Activated CD4-positive, alpha-beta T cell treated with anti-CD3 and anti-CD28 coated beads, Interleukin-2, amount 50 U/mL, for 16 hours (primary cell): ENCODE results near the gene TRABD2B.

Experiments
- DNase-seq: peaks from one replicate; pipeline ENCODE4 v3.0.0-alpha.2; 2020

The TRABD2B gene

DNA sequence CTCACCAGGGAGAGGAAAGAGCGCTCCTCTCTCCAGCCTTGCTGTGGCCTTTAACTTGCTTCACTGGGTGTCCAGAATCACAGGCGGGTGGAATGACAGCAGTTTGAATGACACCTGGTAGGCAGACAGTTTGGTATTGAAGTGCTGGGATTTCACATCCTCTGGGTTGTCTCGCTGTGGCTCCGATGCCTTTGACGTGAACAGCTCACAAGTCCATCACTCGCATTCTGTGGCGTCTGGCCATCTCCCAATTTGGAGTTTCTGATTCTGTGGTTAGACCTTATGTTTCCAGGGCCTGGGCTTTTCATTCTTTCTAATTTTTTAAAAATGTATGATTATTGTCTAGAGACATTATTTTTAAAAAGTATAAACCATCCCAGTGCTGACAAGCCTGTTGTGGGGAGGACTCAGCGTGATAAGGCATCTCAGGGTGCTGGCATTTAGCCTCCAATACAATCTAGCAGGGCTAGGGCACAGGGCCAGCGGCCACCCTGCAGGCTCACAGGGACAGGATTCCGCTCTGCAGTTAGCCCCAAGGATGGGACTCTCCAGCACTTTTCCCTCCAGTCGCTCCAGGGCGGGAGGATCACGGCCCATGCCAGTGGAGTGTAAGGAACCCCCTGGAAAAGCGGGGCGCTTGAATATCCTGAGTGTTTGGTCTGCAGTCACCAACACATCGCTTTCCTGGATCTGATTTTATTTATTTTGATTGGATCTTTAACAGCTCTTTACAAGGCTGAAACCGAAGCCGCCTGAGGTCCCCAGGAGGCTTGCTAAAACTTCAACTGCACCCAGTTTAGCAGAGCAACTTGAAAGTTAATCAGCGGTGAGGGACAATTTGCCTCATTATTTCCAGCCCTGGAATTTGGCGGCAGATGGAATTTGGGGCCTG lies 178.3 kb downstream of the TRABD2B start:
- DNase-seq = no peak

- DNase-seq = no peak
Measured at GRCh38 chr1:47817861-47818260, 179.3 kb downstream of the TRABD2B start.

- DNase-seq = no peak
Measured at GRCh38 chr1:47816325-47817071, 180.7 kb downstream of the TRABD2B start.

DNA sequence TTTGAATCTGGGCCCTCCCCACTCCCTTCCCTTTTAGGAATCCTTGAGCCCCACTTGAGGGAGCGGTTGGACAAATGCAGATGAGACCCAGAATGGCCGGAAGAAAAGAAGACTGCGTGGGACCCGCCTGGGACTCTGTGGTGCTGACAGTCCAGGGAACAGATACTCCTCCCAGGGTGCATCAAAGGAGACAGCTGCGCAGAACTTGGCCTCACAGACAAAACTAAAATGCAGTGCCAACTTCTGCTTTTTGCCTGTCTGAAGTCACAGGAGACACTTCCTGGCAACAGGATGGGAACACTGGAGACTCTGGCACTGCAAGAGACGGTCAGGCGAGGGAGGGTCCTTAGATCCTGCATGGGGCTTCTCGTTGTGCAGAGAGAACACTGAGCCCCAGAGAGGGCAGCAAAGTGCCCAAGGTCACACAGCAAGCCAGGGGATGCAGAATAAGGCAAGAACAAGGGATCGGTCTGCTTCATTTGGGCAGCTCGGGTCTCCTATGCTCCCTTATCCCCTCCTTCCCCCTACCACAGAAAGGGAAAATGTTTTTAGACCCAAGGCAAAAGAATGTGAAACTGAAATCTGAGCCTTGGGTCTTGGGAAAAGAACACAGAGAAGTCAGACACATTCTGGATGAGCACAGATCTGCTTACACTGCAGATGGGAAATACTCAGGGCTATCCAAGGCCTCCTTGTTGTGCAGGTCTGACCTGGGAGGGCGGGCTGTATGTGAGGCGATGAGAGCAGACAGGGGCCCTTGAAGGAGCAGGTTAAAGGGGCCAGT lies 182.4 kb downstream of the TRABD2B start:
- no peak for DNase-seq

DNA sequence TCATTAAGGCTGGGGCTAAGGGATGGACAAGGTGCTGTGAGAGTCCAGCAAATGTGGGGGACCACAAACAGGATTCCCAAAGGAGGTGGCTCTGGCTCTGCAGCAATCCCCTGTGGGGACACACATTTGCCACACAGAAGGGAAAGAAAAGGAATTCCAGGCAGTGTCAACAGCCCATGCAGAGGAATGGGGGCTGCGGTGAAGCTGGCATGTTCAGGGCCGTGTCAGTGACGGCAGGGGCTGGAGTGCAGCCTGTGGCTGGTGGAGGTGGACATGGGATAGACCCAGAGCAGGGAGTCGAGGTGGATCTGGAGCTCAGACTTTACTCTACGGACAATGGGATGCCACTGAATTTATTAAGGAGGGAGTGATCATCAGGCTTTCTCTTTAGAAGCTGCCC lies 183.2 kb downstream of the TRABD2B start:
- DNase-seq = no peak

GRCh38 chr1:47812904-47813514 lies 184.2 kb downstream of the TRABD2B start:
- no peak for DNase-seq

DNA sequence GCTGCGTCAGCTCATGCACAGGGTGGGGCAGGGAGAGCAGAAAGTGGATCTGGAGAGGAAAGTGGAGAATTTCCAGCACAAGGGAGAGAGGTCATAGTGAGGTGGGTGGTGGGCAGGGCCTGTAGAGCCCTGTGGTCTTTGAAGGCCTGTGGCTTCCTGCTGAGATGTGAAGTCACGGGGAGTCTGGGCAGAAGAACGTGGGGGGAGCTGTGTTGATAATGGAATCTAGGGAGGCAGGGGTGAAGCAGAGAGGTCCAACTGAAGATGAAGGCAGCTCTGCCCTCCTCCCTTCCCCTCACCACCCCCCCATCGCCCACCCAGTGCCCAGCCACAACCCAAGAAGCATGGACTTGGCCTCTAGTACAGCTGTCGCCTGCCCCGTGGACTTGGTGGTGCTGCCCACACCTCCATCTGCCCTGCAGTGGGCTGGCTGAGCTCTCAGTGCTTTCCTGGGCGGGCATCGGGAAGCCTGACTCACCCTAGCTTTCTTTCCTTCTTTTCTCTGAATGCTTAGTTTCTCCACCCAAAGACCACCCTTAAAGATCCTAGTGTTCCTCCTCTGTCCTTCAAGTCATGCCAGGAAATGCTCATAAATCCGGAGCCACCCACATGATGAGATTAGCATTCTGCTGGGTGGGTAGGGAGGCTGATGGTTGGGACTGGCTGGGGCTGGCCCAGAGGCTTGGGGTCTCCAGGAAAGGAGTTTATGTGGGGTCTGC lies 186.1 kb downstream of the TRABD2B start:
- no peak for DNase-seq

DNA sequence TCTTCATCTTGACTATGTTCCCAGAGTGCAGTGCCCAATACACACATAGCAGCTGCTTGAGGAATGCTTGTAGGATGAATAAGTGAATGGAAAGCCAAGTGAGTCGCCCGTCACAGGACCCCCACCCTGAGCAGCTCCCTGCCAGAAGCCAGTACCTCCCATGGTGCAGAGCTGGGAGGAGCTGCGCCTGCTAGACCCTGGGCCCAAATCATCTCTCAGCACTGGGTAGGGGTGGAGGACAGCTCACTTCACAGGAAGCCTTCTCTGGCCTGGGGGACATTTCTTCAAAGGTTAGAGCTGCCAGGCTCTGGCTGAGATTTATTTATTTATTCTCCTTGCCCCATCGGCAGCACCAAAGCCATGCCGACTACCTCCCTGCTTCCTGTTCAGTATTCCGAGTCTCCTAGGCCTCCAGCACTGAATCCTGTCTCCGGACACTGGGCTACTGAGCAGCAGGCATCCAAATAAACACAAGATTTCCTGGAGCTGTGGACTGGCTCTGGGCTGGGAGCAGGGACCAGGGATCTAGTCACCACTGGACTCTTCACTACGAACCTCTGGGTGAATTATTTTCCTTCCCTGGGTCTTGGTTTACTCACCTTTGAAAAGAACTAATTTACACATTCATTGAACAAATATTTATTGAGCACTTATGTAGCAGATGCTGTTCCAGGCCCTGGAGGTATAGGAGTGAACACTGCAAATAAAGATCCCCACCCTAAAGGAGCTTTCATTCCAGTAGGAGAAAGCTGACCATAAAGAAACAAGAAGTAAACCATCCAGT lies 187.7 kb downstream of the TRABD2B start:
- no peak for DNase-seq

DNA sequence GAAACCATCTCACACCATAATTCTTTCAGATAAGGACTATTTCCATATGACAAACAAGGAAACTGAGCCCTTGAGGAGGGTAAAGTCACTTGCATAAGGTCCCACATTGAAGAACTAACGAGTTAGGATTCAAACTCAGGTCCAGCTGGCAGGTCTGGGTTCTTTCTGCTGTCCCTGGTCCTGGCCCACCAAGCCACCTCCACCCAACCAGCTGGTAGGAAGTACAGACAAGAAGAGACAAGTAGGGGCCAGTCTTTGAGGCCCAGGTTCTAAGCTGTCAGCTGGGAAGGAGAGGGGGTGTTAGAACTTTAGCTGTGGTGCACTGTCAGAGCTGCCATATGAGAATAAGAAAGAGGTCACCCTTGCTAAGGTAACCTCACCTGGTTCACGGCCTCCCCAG lies 188.6 kb downstream of the TRABD2B start:
- no peak for DNase-seq

DNA sequence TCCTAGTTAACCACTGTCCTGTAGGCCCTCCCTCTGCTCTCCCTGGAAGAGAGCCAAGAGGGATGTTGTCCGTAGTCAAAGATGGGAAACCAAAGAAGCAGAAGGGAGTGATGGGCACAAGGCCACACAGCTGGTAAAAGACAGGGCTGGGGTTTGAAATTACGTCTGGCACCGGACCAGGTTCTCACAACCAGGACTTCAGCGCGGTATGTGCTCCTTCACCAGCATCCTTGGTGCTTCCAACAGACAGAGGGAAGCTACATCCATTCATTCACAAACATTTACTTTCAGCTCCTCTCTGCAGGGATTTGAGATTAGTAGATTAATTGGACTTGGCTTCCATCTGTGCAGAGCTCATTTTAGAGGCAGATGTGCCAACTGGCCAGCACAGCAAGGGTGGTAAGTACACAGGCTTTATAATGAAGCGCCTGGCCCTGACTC lies 191.2 kb downstream of the TRABD2B start:
- DNase-seq = no peak

GRCh38 chr1:47805018-47805417 lies 192.2 kb downstream of the TRABD2B start:
- no peak for DNase-seq

GRCh38 chr1:47803815-47804501 lies 193.2 kb downstream of the TRABD2B start:
- DNase-seq = no peak

- no peak for DNase-seq
Measured at GRCh38 chr1:47797575-47797974, 199.6 kb downstream of the TRABD2B start.

DNA sequence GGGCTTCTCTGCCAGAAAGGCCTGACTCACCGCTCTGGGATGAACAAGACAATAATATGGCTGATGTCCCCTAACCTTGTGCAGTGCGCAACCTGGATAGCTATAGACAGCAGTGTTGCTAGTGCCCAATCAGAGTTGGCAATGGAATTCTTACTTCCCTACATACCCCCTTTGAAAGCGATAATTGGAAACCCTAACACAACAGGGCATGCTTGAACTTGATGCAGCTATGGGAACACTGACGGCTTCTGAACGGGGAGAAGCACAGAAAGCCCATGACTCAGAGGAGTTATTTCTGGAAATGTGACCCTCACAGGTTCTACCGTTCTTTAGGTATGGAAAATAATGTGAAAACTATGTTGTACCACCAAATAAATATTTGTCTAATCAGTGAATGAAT lies 200.6 kb downstream of the TRABD2B start:
- DNase-seq = no peak

- DNase-seq = no peak
Measured at GRCh38 chr1:47795102-47795501, 202.1 kb downstream of the TRABD2B start.

GRCh38 chr1:47794530-47794929 lies 202.7 kb downstream of the TRABD2B start:
- no peak for DNase-seq

- no peak for DNase-seq
Measured at GRCh38 chr1:47794081-47794480, 203.1 kb downstream of the TRABD2B start.

DNA sequence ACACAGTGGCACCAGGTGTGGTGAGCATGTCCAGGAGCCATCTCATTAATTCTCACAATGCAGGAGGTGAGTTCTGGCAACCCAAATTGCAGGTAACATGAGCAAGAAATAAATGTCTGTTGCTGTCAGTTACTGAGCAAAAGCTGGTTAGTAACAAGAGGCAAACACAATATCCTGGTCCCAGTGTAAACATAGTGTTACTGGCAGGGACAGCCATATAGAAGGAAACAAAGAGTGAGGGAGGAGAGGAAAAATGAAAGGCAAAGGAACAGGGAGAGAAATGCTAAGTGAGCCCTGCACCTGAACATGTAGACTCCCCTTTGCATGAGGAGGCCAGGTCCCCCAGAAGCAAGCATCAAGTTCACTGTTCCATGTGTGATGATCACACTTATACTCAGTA lies 203.6 kb downstream of the TRABD2B start:
- DNase-seq = no peak

DNA sequence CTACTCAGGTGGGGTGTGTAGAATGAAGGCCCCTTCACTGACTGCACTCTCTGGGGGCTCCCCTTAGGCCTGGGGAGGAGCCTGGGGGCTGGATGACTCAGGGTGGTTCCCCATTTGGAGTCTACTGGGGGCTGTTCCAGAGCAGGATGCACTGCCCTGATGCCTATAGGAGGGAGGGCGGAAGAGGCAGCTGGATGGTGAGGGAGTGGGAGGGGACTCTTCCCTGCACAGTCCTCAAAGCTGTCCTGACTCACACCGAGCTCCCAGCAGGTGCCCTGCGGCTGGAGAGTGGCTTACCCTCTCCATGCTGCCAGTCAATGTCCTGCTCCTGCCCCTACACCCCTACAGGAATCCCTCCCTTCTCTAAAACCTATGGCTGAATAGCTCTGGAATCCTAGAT lies 204.4 kb downstream of the TRABD2B start:
- DNase-seq = no peak

DNA sequence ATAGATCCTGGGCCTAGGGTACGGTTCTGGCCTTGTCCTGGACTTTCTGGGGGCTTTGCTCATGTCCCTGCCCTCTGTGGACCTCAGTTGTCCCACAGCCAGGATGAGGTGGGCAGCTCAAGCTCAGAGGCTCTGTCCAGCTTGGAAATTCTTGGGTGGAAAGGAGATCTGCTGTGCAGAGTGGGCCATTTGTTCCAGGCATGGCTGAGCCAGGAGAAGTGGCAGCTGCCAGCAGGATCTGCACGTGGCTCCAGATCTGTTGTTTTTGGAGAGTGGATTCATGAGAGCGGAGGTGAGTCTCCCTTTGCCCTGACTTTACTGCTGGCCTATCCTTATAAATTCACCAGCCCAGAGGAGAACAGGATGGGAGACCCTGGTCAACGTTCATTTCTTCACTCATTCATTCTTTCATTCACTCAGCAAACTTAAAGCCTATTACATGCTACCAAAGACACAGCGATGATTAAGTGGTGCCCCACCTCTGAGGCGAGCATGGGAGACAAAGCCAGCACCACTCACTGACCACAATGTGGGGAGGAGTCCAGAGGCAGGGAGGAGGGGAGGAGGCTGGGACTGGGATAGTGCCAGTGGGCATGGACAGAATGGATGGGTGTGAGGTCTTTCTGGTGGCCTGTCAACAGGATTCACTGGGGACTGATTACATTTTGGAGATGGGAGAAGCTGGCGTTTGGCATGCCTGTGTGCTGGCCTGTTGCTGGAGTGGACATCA lies 205.1 kb downstream of the TRABD2B start:
- DNase-seq = no peak
